D721Med (cell line): ENCODE results near the gene PDLIM5.

ENCODE experiments used
- DNase-seq: peaks from one replicate; pipeline ENCODE4 v3.0.0; 2011; ENCODE audit warnings: low spot score; ENCODE audit not compliant: insufficient read length
- FAIRE-seq: peaks from 2 replicates; lab custom pipeline; 2011; peaks lifted over from hg19 to GRCh38; lab: Jason Lieb, UNC
- CTCF ChIP-seq: IDR thresholded peaks from 2 replicates; pipeline ENCODE4 v1.5.1; 2012; ENCODE audit warnings: mild to moderate bottlenecking, control low read depth; ENCODE audit not compliant: insufficient read depth; ENCODE audit errors: missing control alignments

The PDLIM5 gene

GRCh38 chr4:94714365-94715160, 262.8 kb downstream of the PDLIM5 start:
- no peak for TF ChIP-seq CTCF
- no peak for DNase-seq
- FAIRE-seq = no peak

GRCh38 chr4:94715726-94716125, 264.0 kb downstream of the PDLIM5 start:
- DNase-seq = no peak
- TF ChIP-seq CTCF = no peak
- no peak for FAIRE-seq
